Sigmoid colon (tissue), 7 donors: ENCODE measurements around the gene MTERF1. TPM values are rescaled to one million over a fixed set of nuclear protein-coding genes. Genes with fewer than 3 reads are reported as not detected.

Experiments
- DNase-seq: peaks from one replicate; pipeline ENCODE4 v3.0.0-alpha.2; 2019
- H3K27ac ChIP-seq, 4 donors: fragments of 200-600 bp; sonication (generic); one replicate each; pipeline ENCODE4 v1.5.1; 2016 to 2019; ENCODE audit warnings: mild to moderate bottlenecking in 1 of 4
- H3K27me3 ChIP-seq, 3 donors: fragments of 200-600 bp; sonication (generic); one replicate each; pipeline ENCODE4 v1.5.1; 2019; ENCODE audit warnings: mild to moderate bottlenecking in 1 of 3
- H3K36me3 ChIP-seq, 4 donors: fragments of 200-600 bp; sonication (generic); one replicate each; pipeline ENCODE4 v1.5.1; 2016 to 2019
- H3K4me1 ChIP-seq, 4 donors: fragments of 200-600 bp; sonication (generic); one replicate each; pipeline ENCODE4 v1.5.1; 2017 to 2019
- H3K4me3 ChIP-seq, 4 donors: fragments of 200-600 bp; sonication (generic); one replicate each; pipeline ENCODE4 v1.5.1; 2017 to 2019; ENCODE audit warnings: mild to moderate bottlenecking in 2 of 4, moderate library complexity in 1 of 4
- H3K9me3 ChIP-seq, 4 donors: fragments of 200-600 bp in 3 of 4; sonication (generic) in 3 of 4; one replicate each; pipeline versions ENCODE4 v1.5.1 to v1.6.1; 2013 to 2019
- EP300 ChIP-seq, 4 donors: sonication (generic); formaldehyde crosslinking; IDR thresholded peaks; one replicate each; pipeline ENCODE4 v1.6.1; 2017; ENCODE audit warnings: antibody characterized with exemption in 4 of 4
- POLR2A ChIP-seq, 2 donors: fragments of 450-650 bp; IDR thresholded peaks; one replicate each; pipeline ENCODE4 v1.6.1; 2016; ENCODE audit warnings: antibody characterized with exemption in 2 of 2, mild to moderate bottlenecking in 2 of 2, moderate library complexity in 2 of 2
- POLR2AphosphoS5 ChIP-seq, 4 donors: sonication (generic); formaldehyde crosslinking; IDR thresholded peaks; one replicate each; pipeline ENCODE4 v1.6.1; 2017; ENCODE audit warnings: antibody characterized with exemption in 4 of 4
- WGBS, 2 donors: extraction: QIAGEN DNeasy Blood & Tissue Kit; methylation state at CpG; one replicate each; pipeline ENCODE4 v1.1.7; 2013; 5-methylcytosine and 5-hydroxymethylcytosine counted together
- intact Hi-C: fragments of 100-400 bp; cut with DNase I; formaldehyde crosslinking; loops from one replicate; pipeline ENCODE4 v1.15.1; 2023
- polyA plus RNA-seq, 3 donors: library from polyadenylated mRNA; stranded (reverse); fragments of 200-250 nt; gene quantifications; one replicate each; pipeline ENCODE4 v1.2.3, GENCODE V29; 2013
- total RNA-seq, 4 donors: library from RNA; depleted of rRNA; stranded (reverse); fragments of >200 nt; gene quantifications; one replicate each; pipeline ENCODE4 v1.1.0, GENCODE V29; 2016
- TF ChIP-seq, protein P1 (sequence below), 4 experiments: fragments of 450-650 bp in 3 of 4; fragments of 200-600 bp in 1 of 4; IDR thresholded peaks; one replicate each; pipeline ENCODE4 v1.5.1; 2016 to 2019; ENCODE audit warnings: antibody characterized with exemption in 4 of 4, mild to moderate bottlenecking in 3 of 4, moderate library complexity in 2 of 4
- donor health status: healthy with polysubstance abuse.
- donor health status: Bipolar disorder and iron deficiency.
- donor health status: healthy.

MTERF1 gene
- total and polyA plus RNA-seq, 7 donors: 6.6 to 11.6 (median 9.5) TPM

DNA sequence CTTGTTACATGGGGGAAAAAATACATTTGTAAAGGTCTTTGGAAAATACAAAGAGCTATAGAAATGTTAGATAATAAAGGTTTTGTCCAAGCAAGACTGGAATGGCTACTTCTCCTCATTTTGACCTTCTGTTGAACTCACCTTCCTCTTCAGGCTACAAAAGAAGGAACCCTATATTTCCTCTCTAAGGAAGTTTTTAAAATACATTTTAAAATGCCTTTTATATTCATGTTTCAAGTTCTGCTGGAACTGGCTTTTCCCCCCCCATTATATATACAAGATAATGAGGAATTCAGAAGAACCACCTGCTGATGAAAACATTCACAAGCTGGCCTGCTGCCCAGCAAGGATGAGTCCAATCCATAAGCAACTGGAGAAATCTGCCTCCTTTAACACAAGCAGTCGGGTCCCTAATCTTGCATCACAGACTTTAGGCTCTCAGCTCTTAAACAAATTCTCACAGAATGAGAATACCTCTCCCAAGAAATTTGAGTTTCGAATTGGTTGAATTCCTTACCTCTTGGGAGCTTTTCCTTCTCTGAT lies 44.6 kb downstream of the MTERF1 start:
- no peaks in the 10 kb centered on the region for H3K36me3 ChIP-seq
- no peaks in the 10 kb centered on the region for H3K27me3 ChIP-seq
- H3K9me3 ChIP-seq: no peaks in the 10 kb centered on the region
- no peak for DNase-seq
- no peak overlapping the region for H3K27ac ChIP-seq
- peaks cover 0 to 10% (median 0%) of the 10 kb centered on the region in 4 donors for H3K4me1 ChIP-seq
- no peak overlapping the region for H3K4me3 ChIP-seq
- intact Hi-C loops: no loop called here
- TF ChIP-seq POLR2A (IDR thresholded peaks at IDR 0.05) (no peak), POLR2AphosphoS5 (IDR thresholded peaks at IDR 0.05) (no peak), EP300 (IDR thresholded peaks at IDR 0.05) (no peak)
- TF ChIP-seq, protein P1, sequence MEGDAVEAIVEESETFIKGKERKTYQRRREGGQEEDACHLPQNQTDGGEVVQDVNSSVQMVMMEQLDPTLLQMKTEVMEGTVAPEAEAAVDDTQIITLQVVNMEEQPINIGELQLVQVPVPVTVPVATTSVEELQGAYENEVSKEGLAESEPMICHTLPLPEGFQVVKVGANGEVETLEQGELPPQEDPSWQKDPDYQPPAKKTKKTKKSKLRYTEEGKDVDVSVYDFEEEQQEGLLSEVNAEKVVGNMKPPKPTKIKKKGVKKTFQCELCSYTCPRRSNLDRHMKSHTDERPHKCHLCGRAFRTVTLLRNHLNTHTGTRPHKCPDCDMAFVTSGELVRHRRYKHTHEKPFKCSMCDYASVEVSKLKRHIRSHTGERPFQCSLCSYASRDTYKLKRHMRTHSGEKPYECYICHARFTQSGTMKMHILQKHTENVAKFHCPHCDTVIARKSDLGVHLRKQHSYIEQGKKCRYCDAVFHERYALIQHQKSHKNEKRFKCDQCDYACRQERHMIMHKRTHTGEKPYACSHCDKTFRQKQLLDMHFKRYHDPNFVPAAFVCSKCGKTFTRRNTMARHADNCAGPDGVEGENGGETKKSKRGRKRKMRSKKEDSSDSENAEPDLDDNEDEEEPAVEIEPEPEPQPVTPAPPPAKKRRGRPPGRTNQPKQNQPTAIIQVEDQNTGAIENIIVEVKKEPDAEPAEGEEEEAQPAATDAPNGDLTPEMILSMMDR (IDR thresholded peaks at IDR 0.05): no peak
- WGBS, 2 donors: 73 to 75% methylated on average over 2 of the region's 2 CpGs

DNA sequence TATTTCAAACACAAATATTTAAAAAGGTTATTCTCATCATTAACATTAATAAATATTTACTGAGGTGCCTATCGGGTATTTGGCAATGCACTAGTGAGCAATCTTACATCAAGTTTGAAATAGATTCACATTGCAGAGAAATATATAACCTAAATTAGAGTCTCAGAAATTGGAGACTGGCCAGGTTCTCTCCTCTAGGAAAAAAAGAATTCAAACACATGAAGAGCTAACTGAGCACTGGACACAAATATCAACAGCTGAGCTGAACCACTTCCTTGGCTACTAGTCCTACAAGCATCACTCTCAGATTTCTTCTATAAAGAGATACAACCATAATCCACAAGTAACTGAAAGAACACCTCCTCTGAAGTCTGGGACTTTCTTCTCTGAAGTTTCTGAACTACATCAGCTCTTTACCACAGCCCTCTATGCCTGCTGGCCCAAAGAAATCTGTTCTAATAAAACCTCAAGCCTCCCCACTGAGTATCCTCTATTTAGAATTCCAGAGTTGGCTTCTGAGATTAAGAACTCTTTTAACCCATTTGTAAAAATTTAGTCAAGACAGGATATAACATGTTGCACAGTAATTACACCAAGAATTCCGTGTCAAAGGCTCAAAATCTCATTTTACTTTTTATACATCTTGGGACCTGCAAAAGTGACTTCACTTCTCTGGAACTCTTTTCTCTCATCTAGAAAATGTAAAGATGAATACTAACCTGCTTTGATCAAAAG lies 45.2 kb downstream of the MTERF1 start:
- no peaks in the 10 kb centered on the region for H3K27me3 ChIP-seq
- H3K4me1 ChIP-seq: peaks cover 0 to 10% (median 0%) of the 10 kb centered on the region in 4 donors
- H3K9me3 ChIP-seq: no peaks in the 10 kb centered on the region
- H3K4me3 ChIP-seq: no peak overlapping the region
- no peaks in the 10 kb centered on the region for H3K36me3 ChIP-seq
- DNase-seq: no peak
- intact Hi-C loops: no loop called here
- WGBS, 2 donors: 73 to 80% methylated on average over 2 of the region's 2 CpGs
- H3K27ac ChIP-seq: no peak overlapping the region
- TF ChIP-seq, protein P1 (IDR thresholded peaks at IDR 0.05): no peak
- no peak for TF ChIP-seq POLR2AphosphoS5 (IDR thresholded peaks at IDR 0.05)
- no peak for TF ChIP-seq POLR2A (IDR thresholded peaks at IDR 0.05)
- TF ChIP-seq EP300 (IDR thresholded peaks at IDR 0.05): no peak

DNA sequence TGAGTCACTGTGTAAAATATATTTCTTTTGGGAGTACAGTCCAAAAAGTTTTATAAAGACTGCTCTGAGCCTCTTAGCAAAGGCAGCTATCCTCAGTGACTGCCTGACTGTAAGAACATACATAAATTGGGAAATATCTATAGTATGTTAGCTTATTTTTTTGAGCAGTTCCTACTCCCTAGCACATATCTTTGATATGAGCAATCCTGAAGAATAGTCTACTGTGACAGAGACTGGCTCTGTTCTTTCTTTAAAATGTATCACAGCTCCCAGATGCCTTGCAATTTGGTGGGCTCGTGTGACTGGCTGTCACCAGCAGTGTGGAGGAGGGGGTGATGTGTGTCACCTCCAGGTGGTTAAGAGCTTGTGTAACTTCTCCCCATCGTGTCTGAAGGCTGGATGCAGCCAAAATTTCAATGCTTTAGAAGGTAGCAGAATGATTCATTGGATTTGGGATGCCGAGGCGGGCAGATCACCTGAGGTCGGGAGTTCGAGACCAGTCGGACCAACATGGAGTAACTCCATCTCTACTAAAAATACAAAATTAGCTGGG lies 47.9 kb downstream of the MTERF1 start:
- Histone ChIP-seq H3K27ac (no peak overlapping the region), H3K4me3 (no peak overlapping the region), H3K27me3 (no peaks in the 10 kb centered on the region), H3K36me3 (no peaks in the 10 kb centered on the region), H3K4me1 (peaks cover 0 to 10% (median 0%) of the 10 kb centered on the region in 4 donors), H3K9me3 (no peaks in the 10 kb centered on the region)
- WGBS, 2 donors: 88 to 91% methylated on average over 7 of the region's 7 CpGs
- intact Hi-C loops: no loop called here
- no peak for DNase-seq
- TF ChIP-seq, protein P1 (IDR thresholded peaks at IDR 0.05): no peak
- TF ChIP-seq EP300 (IDR thresholded peaks at IDR 0.05): no peak
- no peak for TF ChIP-seq POLR2AphosphoS5 (IDR thresholded peaks at IDR 0.05)
- TF ChIP-seq POLR2A (IDR thresholded peaks at IDR 0.05): no peak

DNA sequence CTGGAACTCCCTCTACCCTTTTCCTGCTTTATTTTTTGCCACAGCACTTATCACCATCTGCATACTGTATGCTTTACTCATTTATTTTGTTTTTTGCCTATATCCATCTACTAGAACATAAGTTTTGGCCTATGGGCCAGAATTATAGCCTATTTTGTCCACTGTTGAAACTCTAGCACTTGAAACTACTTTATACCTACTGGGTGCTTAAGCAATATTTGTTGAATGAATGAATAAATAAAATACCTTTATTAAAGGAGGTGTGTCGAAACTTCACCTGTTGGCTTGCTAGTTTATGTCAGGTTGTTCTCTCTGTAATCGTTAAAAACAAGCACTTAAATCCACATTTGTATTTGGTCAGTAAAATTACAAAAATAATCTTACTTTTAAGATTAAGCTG lies 53.3 kb downstream of the MTERF1 start:
- TF ChIP-seq POLR2AphosphoS5 (IDR thresholded peaks at IDR 0.05): no peak
- TF ChIP-seq EP300 (IDR thresholded peaks at IDR 0.05): no peak
- TF ChIP-seq, protein P1 (IDR thresholded peaks at IDR 0.05): no peak
- TF ChIP-seq POLR2A (IDR thresholded peaks at IDR 0.05): no peak
- Histone ChIP-seq H3K4me1 (no peaks in the 10 kb centered on the region), H3K27ac (no peak overlapping the region), H3K27me3 (no peaks in the 10 kb centered on the region), H3K9me3 (no peaks in the 10 kb centered on the region), H3K4me3 (no peak overlapping the region), H3K36me3 (no peaks in the 10 kb centered on the region)
- DNase-seq: no peak
- 88 to 93% methylated on average over 2 of the region's 2 CpGs for WGBS, 2 donors
- intact Hi-C loops: no loop called here
